T-helper 1 cell treated with Interleukin-12 subunit alpha and Interleukin-12 subunit beta and Interleukin-4 antibody, amounts not matched to agents 30 ng/mL and 1 ng/mL, for 36 hours (primary cell): Measurements from ENCODE around the gene GNG7. TPM values are rescaled to one million over a fixed set of nuclear protein-coding genes. Genes with fewer than 3 reads are reported as not detected.
"Not testable (repeated sequence)": the region's sequence is repeated elsewhere in the genome, so short reads cannot be mapped to it uniquely, and the experiment has no call there.

ENCODE experiments used
- intact Hi-C: fragments of 100-400 bp; cut with micrococcal nuclease; formaldehyde crosslinking; loops from one replicate; pipeline ENCODE4 v1.15.1; 2024
- total RNA-seq: library from RNA; stranded (reverse); gene quantifications from 2 replicates; pipeline ENCODE4 v1.2.3, GENCODE V29; 2022

The GNG7 gene
- total RNA-seq, 1 donor from 2014 or later, result 0.32 TPM

- intact Hi-C loops, result loop anchor here (1.0 to 2.0 kb wide), 2 partner anchors 9 to 67 kb away; partner anchors contain the start of gene GADD45B
These were observed 158.7 kb downstream of the GNG7 start for GRCh38 chr19:2543463-2544442.

DNA sequence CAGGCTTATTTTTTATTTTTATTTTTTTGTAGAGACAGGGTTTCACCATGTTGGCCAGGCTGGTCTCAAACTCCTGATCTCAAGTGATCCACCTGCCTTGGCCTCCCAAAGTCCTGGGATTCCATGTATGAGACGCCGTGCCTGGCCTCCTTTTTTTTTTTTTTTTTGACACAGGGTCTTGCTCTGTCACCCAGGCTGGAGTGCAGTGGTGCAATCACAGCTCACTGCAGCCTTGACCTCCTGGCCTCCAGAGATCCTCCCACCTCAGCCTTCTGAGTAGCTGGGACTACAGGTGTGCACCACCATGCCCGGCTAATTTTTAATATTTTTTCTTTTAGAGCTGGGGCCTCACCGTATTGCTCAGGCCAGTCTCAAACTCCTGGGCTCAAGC, 159.4 kb downstream of the GNG7 start:
- intact Hi-C loops, result loop anchor here (1.0 to 2.0 kb wide), 2 partner anchors 9 to 66 kb away; partner anchors contain the start of gene GADD45B

DNA sequence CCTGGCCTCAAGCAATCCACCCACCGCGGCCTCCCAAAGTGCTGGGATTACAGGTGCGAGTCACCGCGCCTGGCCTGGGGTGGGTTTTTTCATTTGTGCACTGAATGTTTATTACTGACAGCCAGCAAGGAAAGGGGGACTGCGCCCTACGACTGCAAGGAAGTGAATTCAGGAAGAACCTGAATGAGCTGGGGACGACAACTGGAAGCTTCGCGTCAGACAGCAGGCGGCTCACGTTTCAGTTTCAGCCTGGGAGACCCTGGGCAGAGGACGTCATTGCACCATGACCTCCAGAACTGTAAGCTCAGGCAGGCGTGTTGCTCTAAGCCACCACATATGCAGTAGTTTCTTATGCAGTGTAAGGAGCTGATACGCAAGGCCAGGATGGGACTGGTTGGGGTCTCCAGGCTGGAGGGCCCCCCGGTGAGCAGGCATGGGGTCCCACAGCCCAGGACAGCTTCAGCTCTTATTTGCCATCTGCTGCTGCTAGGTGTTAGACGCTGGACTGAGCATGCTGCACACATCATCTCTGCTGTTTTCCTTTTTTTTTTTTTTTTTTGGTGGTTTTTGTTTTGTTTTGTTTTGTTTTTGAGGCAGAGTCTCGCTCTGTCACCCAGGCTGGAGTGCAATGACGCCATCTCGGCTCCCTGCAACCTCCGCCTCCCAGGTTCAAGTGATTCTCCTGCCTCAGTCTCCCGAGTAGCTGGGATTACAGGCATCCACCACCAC, 160.0 kb downstream of the GNG7 start:
- intact Hi-C loops, result loop anchor here (1.0 to 2.0 kb wide), 2 partner anchors 10 to 66 kb away; partner anchors contain the start of gene GADD45B

- intact Hi-C loops, result no loop called here
These were observed 161.6 kb downstream of the GNG7 start for GRCh38 chr19:2540646-2541454.

DNA sequence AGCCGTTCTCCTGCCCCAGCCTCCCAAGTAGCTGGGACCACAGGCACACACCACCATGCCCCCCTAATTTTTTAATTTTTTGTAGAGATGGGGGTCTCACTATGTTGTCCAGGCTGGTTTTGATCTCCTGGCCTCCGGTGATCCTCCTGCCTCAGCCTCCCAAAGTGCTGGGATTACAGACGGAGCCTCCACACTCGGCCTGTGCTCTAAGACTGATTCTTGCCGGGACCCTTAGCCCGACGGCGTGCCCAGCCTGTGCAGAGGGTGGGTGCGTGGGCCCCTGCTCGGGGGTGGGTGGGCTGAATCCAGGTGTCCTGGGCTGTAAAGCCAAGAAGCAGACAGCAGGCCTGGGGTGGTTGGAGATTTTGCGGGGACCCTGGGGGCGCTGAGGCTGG, 162.2 kb downstream of the GNG7 start:
- intact Hi-C loops, result no loop called here

GRCh38 chr19:2538096-2538757, 164.3 kb downstream of the GNG7 start:
- intact Hi-C loops, result no loop called here

DNA sequence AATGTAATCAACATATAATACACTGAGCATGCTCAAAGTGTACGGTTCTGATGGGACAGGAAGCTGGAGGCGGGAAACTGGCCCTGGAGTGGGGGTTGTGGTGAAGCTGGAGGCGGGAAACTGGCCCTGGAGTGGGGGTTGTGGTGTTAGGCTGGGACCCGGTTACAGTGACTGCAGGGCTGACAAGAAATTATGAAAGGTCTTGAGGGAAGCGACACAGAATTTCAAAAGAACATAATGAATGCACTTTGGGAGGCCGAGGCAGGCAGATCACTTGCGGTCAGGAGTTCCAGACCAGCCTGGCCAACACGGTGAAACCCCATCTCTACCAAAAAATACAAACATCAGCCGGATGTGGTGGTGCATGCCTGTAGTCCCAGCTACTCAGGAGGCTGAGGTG, 164.9 kb downstream of the GNG7 start:
- intact Hi-C loops, result not testable (repeated sequence)

DNA sequence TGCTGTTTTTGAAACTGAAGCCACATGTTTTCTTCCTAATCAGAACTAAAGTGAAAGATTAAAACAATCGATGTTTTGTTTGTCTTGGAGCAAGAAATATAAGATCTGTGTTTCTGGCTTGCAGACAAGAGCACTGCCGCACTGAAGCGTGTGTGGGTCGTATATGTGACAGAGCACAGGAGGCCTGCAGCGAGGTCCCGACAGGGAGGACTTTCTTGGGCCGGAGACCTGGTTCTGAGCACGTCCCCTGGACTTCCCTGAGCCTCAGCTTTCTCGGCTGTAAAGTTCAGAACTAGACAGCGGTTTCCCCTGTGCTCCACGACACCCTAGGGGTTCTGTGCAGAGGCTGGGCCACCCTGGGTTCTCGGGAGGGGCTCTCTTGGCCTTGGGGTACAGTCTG, 166.0 kb downstream of the GNG7 start:
- intact Hi-C loops, result no loop called here

DNA sequence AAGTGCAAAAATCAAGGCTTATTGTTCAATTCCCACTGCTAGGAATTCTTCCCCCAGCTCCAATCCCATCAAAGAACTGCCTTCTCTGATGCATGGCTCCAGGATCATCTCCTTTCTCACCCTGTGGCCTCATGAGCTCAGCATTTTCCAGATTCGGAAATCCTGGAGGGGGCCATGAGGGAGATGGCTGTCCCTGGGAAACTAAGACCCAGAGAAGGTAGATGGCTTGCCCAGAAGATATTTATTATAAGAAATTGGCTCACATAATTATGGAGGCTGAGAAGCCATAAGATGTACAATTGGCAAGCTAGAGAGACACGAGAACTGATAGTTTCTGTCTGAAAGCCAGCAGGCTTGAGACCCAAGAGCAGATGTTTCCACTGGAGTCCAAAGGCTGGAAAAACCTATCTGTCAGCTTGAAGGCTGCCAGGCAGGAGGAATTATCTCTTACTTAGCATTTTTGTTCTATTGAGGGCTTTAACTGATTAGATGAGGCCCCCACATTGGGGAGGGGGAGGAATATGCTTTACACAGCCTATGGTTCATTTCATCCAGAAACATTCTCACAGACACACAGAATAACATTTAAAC, 168.0 kb downstream of the GNG7 start:
- intact Hi-C loops, result no loop called here

DNA sequence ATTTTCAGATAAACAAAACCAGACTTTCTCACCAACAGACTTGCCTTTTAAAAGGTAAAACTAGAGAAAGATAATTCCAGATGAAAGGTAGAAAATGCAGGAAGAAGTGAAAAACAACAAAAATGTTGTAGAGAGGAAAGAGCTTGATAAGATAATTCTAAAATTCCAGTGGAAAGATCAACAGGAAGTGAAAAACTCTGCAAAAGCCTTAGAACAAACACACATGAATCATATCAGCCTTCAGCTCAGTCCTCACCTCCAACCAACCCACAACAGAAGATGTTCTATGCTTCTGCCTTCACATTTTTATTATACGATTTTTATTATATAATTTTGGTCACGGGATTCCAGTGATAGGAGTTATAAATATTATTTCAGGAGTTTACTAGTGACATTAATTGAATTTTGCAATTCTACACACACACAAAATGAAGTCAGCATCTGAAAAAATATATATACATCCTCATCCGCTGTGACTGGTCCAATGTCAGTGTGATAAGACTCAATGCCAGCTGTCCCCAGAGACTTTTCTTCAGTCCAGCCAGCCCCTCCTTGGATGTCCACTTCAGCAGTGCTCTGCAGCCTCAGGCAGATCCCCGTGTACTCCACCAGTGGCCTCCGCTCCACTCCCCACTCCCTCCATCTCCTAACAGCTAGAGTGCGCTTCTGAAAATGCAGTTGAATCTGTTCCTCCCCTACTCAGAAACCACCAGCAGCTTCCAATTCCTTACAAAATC, 168.6 kb downstream of the GNG7 start:
- intact Hi-C loops, result no loop called here

GRCh38 chr19:2533072-2533425, 169.4 kb downstream of the GNG7 start:
- intact Hi-C loops, result no loop called here

GRCh38 chr19:2532252-2533071, 170.0 kb downstream of the GNG7 start:
- intact Hi-C loops, result no loop called here

GRCh38 chr19:2529942-2530341, 172.6 kb downstream of the GNG7 start:
- intact Hi-C loops, result not testable (repeated sequence)

DNA sequence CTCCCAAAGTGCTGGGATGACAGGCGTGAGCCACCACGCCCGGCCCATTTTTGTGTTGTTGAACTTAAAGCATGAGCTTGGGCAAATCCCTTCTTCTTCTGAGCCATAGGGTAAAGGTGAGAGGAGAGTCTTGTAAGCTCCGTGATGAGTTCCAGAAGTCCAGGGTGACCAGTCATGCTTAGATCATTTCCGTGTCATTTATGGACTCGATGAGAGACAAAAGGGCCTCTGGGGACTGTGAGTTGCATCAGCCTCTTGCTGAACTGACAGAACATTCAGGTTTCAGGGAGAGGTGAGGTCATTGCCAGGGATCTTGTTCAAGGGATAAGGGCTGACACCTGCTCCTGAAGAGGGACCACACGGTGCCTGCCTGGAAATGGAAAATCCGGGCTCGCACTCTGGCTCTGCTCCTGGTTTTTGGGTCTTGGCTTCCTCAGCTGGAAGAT, 173.0 kb downstream of the GNG7 start:
- intact Hi-C loops, result no loop called here

DNA sequence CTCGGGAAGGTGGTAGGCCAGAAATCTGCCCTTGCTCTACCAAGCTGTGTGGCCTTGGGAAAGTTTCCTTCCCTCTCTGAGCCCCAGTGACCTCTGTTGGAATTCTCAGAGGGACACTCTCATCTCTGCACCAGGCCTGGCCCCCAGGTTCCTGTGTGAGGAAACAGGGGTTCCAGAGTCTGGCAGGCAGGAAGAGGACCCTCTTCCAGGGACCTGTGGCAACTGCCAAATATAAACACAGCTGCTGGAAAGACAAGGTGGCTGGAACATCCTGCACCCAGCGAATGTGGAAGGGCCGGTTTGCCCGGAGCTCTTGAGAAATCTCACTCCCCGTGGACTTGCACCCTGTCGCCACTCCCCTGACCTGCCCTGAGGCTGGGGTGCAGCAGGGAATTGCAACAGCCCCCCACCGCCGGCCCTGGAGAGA, 173.8 kb downstream of the GNG7 start:
- intact Hi-C loops, result no loop called here

DNA sequence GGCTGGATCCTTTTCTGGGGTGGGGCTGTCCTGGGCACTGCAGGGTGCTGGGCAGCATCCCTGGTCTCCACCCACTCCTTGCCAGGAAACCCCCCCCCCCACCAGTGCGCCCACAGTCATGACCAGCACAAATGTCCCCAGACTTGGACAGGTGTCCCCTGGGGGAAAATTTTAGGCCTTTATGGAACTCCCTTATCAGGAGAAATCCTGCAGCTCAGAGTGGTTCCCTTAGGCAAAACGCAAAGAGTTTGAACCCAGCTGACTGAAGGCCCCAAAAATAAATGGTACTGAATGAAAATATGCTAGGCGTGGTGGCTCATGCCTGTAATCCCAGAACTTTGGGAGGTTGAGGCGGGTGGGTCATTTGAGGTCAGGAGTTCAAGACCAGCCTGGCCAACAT, 174.8 kb downstream of the GNG7 start:
- intact Hi-C loops, result no loop called here

DNA sequence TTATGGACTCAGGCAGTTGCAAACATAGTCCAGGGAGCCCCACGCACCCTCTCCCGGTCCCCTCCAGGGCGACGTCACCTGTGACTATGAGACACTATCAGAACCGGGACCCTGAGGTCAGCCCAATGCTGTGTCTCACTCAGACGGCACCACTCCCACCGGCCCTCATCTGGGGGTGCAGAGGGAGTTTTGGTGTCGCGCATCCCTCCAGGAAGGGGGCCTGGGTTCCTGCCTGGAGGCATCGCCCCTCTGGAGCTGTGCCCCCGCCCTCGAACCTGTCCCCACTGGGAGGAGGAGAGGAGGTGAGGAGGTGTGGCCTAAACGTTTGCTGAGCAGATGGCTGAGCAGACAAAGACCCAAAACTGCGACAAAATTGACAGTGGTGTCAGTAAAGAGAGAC, 175.3 kb downstream of the GNG7 start:
- intact Hi-C loops, result no loop called here

DNA sequence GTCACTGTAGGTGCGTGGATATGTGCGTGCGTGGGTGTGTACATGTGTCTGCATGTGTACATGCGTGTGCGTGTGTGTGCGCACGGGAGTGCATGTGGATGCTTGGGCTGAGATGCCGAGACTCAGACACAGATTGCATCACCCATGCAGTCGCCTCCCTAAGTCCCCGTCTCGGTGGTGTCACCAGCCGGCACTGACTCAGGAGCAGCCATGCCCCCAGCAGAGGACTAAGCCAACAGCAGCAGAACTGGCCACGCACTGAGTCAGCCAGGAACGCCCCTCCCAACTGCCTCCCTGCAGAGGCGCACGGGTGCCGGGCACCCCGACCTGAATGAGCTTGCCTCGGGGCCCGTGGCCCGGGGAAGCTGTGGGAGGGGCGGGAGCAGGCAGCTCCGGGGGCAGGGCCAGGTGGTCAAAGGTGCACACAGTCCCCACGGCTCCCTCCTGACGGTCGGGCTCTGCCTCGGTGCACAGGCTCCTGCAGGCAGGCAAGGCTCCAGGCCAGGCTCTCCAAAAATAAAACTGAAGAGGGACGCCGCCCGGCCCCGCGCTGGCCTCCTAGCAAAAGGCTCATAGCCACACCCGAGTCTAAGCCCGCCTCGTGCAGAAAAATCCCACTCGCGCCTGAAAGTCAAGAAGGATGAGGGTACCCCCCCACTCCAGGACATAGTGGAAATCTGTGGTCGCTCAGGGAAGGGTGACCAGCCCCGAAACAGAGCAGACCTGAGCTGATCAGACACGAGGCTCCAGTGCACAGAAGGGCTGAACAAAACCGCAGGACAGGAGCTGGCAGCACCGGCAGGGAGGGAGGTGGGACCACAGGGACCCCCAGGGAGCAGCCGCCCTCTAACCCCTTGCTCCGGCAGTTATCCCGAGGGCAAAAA, 177.4 kb downstream of the GNG7 start:
- intact Hi-C loops, result no loop called here
